ENCODE measurements around the gene DAG1.

The DAG1 gene

DNA sequence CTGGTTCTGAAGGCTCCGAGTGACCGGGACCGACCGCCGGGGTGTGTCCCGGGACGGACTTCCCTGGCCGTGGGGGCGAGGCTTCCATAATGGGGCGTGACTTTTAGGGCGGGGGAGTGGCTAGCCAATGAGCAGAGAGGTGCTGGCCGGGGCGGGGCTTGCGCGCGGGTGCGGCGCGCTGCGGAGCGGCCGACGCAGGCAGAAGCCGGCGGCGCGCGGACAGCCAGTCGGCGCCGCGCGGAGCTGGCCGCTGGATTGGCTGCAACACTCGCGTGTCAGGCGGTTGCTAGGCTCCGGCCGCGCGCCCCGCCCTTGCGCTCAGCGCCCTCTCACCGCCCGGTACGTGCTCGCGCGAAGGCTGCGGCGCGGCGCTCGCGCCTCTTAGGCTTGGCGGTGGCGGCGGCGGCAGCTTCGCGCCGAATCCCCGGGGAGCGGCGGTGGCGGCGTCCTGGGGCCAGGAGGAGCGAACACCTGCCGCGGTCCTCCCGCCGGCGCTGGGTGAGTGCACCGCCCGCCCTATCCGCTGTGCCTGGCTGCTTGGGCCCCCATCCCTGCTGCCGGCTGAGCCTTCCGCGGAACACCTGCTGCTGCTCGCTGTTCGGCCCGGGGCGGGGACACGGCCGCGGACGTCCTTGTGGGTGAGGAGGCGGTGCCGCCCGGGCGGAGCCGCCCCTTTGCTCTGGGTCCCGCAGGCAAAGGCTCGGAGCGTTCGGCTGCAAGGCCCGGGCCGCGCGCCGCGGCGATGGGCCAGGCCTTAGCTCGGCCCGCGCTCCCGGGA is at the start of gene DAG1:
TSS of gene DAG1 (plus strand) at position 332 of the 778 bp plus-strand sequence. CDS start 40,268 bp downstream, outside the sequence.
- peak; percentile 85 to 94 for DNase-seq

DNA sequence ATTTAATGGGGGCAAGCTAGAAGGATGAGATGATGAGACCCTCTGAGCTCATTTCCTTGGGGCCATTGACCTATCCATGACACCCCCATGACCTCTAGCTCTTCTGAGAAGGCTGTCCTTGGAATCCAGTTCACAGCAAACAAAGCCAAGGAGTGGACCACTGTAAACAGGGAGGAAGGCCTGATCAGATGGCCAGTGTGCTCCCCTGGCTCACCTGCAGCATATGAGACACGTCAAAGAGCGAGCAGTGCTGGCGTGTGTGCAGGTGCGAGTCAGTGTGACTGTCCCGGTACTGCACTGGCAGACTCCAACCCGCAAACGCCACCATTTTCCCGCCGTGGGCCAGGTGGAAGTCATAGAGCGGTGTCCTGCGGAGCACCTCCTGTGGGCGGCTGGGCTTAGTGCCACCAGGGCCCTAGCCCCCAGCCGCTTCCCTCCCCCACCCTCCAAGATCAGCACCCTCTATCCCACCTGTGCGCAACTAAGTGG is 48.1 kb upstream of the DAG1 start:
- no peak for DNase-seq

DNA sequence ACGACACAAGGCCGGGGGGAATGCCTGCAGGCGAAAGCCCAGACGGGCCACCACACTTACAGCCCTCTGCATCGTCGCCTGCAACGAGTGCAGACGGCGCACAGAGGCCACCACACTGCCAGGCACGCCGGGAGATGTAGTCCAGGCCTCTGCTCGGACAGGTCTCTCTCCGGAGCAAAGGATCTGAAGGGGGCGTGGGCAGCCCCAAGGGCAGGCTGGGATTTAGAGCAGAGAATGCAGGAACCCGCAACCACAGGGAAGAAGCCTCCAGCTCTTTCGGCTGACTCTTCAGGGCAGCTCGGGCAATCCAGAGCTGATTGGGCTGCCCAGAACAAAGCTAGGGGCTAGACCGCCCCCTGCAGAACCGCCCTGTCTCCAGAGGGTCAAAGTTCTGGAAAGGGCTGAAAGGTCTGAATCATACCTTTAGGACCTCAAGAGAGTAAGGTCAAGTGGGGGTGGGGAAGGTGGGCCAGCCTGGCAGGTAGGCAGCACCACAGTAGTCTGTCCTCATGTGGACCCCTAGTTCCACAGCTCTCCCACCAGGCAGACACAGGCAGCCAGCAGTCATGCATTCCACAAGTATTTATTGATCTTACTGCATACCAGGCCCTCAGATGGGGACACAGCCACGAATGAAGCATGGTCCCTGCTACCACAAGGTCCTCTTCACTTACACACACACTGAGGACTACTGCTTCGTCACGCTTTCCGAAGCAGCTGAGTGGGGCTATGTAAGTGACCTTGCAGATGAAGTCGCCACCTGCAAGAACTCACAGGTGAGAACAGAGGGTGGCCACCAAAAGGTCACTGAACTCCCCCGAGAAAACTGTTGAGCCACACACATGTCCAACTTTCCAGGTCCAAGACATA is 47.5 kb upstream of the DAG1 start, which contains the start of gene AMT:
TSS of gene AMT (minus strand) at position 95 of the 870 bp plus-strand sequence. CDS start at position 72, 23 bp downstream.
- DNase-seq: no peak

DNA sequence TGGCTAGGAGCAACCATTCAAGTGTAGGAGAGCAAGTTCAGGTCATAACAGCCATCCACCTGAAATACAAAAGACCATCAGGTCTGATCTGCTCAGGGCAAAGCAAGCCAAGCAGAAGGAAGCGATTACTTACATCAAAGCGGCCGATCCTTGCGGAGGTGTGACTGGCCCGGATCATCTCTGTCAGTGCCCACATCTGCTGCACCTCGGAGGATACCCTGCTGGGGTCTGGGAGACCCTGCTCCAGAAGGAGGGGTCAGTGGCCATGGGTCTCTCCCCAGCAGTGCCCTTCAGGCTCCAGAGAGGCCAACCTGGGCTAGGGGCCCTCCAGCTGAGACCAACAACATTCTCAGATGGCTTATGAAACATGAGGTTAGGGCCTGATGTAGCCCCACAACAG is 45.3 kb upstream of the DAG1 start:
- DNase-seq: no peak

DNA sequence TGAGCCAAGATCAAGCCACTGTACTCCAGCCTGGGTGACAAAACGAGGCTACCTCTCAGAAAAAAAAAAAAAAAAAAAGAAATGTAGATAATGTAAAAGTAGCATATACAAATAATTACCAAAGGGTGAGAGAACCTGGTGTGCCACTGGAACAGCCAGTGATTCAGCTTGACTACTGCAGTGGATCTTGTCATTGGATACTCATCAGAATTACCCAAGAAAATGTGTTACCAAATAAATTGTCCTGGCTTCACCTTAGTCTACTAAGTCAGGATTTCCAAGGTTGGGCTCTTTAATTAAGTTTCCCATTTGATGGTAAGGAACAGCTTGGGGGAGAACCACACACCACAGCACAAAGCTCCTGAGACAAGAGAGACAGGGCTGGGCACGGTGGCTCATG is 42.5 kb upstream of the DAG1 start:
- DNase-seq: no peak

DNA sequence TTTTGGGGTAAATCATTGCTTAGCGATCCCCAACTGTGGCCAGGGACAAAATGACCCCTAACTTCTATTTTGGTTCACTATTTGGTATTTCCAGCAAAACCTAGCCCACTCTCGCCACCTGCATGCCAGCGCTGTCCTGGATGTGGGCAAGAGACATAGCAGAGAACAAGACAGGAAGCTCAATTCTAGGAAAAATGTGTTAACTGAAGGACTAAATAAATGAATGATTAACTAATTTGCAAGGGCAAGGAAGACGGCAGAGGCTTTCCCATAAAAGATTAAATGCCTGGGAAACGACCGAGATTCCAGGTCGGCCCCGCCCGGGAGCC is 41.4 kb upstream of the DAG1 start:
- DNase-seq: no peak

DNA sequence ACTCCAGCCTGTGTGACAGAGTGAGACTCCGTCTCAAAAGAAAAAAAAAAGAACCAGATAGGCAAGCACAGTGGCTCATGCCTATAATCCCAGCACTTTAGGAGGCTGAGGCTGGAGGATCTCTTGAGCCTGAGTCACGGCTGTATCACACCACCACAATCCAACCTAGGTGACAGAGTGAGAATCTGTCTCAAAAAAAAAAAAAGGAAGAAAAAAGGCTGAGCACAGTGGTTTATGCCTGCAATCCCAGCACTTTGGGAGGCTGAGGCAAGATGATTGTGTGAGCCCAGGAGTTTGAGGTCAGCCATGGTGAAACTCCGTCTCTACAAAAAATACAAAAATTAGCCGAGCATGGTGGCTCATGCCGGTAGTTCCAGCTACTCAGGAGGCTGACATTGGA is 35.3 kb upstream of the DAG1 start:
- no peak for DNase-seq

DNA sequence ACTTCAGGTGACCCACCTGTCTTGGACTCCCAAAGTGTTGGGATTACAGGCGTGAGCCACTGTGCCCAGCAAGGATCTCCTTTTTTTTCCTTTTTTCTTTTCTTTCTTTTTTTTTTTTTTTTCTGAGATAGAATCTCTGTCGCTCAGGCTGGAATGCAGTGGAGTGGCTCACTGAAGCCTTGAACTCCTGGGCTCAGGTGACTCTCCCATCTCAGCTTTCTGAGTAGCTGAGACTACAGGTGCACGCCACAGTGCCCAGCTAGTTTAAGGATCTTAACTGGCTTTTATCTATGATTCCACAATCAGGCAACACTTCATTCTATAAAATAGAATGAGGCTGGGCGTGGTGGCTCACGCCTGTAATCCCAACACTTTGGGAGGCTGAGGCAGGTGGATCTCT is 24.7 kb upstream of the DAG1 start:
- no peak for DNase-seq

DNA sequence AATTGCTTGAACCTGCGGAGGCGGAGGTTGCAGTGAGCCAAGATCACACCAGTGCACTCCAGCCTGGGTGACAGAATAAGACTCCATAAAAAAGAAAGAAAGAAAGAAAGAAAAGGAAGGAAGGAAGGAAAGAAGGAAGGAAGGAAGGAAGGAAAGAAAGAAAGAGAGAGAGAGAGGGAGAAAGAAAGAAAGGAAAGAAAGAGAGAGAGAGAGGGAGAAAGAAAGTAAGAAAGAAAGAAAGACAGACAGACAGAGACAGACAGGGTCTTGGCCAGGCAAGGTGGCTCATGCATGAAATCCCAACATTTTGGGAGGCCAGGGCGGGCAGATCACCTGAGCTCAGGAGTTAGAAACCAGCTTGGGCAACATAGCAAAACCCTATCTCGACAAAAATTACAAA is 16.4 kb upstream of the DAG1 start:
- DNase-seq: no peak

DNA sequence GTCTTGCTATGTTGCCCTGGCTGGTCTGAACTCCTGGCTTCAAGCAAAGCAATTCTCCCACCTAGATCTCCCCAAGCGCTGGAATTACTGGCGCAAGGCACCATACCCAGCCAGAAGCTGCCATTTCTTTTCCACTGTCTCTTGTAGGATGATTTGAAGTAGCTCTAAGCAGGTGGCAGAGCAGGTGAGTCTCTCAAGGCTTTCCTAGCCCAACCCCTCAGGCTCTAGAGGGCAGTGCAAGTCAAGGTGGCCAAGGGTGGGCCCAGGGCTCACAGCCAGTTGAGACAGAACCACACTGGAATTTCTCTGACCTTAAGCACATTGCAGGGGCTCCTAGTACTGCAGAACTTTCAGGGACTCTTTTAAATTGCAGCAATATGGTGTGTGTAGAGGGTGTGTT is 15.6 kb upstream of the DAG1 start:
- DNase-seq: peak in 1 of 2 experiments; percentile 9

DNA sequence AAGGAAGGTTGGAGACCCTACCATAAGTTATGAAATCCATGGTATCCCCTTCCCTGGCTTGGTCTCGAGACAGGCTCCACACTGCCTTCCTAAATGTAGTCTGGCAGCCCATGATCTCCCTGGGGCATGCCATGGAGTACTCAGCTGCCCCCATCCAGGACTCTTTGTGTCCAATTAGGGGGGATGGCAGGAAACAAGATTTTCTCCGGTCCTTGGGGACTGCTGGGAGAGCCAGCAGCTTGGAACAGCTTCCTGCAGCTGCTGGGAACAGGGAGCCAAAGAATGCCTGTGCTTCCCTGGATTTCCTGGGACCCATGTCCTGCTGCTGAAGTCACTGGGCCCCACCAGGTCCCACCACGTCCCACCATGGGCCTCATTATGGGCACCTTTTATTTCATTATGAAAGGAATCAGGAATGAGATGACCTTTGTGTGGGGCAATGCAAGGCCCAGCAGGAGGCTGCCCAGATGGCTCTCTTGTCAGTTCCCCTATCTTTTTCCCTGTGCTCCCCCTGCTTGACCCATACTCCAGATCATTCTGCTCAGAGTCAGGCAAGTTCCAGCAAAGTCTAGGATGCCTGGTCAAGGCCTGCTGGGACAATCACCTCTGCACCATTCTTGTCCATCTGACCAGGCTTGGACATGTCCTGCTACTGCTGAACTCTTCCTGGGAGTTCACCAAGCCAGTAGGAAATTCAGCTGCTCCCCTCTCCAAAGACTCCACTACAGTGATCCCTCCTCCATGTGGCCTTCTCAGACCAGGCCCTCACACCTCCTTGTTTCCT is 15.0 kb upstream of the DAG1 start:
- DNase-seq: no peak

DNA sequence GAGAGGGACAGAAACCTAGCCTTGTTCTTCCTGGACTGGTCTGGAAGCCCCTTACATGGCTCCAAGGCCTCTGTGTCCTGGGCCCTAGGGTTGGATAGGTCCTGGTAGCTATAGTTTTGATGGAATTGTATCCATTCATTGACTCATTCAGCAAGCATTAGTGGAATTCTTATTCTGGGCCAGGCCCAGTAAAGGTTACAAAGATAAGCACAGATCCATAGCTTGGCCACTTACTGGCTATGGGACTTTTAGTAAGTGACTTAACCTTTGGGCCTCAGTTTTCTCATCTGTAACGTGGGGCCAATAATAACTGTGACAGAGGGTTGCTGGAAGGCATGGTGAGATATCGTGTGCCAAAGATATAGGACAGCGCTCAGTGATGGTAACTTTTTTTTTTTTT is 13.6 kb upstream of the DAG1 start:
- DNase-seq: no peak

DNA sequence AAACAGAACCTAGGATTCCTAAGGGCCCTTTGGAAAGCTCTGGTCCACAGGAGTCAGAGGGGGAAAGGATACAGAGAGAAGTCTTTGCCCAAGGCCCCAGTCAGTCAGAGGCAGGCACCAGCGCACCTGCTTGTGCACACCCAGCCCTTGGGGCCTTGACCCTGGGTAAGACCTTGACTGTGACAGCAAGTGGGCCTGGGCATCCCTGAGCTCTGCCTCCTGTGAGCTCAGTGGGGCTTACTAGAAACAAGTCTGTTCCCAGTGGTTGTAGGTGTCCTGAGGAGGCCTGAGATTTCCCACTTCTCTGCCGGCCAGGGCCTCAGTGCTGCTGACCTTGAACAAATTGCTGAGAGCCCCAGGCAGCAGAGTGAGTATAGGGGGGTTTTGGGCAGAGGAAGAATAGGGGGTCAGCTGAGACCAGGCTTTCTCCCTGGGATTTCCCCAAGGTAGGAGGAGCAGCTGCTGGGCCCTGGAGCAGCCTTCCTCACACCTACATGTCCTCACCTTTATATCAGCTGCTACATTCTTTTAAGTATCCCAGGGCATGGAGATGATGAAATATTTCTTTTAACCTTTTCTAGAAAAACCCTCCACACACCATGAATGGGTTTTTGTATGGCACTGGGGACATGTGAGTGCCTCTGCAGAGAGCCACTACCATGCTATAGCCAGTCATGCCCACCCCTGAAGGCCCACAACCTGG is 9.7 kb upstream of the DAG1 start:
- DNase-seq: no peak

DNA sequence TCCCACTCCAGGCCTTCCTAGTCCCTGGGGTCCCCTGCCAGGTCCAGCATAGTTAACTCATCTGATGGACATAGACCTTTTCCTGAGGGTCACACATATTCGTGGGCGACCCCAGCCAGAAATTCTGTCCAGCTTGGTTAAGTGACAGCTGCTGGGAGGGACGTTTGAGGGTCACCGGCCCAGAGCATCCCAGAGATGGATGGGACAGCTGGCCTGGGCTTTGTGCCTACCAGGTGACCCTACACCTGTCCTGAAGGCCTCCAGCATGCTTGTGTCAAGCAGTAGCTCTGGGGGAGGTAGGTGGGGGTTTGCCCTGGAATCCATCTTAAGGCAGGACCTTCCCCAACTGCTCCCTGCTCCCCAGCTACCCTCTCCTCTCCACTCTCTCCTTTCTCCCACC is 9.1 kb upstream of the DAG1 start:
- no peak for DNase-seq

DNA sequence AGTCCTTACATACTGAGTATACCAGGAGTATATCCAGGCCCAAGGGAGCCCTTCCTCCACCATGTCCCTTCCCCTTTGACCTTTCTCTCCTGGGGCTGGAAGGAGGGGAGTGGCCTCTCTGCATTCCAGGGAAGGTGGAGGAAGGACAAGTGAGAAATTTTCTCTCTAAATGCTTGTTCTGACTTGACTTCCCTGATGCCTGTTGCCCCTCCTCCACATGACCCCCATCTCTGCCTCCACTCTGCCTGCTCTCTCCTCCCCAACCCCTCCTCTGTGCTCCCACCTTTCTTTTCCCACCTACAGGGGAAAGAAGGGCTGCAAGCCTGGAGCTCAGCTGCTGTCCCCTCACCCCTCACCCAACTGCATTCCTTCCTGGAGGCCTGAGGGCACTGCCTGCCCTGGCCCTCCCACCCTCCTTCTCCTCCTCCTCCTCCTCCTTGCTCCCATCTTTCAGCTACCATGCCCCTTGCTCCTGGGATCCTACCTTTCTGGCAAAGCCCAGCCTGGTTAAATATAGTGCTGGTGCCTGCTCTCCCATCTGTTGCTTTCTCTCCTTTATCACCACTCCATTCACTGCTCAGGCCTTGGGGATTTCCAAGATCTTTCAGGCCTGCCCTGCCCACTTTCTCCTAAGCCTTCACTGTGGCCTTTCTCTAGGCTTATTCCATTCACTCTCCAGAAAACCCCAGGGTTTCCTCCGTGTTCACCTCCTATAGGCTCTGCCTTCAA is 8.5 kb upstream of the DAG1 start:
- DNase-seq: no peak

DNA sequence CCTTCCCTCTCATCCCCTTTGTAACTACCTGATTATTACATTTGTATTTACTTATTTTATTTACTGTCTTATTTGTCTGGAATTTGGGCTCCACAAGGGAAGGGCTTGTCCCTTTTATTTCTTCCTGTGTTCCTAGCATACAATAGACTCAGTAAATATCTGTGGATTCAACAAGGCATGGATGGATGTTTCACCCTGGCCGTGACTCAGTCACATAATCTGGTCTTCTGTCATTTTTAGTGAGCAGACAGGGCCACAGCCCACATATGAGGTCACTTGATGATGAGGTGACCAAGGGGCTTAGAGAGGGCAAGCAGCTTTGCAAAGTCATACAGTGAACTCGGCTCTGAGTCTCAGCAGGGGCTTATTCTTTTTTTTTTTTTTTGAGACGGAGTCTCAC is 7.8 kb upstream of the DAG1 start:
- no peak for DNase-seq

DNA sequence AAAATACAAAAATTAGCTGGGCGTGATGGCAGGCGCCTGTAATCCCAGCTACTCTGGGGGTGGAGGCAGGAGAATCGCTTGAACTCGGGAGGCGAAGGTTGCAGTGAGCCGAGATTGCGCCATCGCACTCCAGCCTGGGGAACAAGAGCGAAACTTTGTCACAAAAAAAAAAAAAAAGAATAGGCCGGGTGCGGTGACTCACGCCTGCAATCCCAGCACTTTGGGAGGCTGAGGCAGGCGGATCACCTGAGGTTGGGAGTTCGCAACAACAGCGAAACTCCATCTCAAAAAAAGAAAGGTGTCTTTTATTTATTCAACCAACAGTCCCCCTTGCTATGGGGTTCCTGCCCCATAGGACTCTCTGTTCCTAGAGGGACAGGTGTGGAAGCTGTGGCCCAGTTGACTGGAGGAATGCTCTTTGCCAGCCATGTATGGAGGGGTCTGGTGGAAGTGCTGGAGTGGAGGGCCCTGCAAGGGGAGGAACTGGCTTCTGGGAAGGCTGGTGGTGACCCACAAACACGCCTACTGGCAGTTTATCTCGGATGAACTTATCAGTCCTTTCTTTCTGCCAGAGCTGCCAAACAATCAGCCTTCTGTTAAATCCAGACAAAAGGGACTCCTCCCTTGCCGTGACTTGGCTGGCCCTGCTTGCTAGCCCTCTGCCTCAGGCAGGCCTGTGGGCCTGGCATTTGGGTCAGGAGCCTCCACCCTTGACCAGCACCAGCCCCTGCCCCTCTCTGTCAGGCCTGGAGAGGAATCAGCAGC is 4.6 kb upstream of the DAG1 start:
- no peak for DNase-seq

DNA sequence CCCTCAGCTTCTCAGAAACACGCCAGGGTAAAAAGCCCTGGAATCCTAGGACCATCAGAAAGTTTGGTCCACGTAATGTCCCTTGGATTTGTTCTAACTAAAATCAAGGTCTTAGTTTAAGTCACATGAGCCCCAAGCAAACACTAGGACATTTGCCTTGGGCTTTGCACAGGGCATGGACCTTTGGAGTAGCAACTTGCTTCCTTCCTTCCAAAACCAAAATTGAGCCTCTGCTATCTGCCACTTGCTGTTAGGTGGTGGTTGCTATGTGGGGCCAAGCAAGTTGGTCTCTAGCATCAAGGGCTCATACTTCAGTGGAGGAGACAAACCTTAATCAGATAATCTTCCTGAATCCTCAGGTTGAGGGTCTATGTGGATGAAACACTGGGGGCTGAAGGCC is 4.0 kb upstream of the DAG1 start:
- no peak for DNase-seq

DNA sequence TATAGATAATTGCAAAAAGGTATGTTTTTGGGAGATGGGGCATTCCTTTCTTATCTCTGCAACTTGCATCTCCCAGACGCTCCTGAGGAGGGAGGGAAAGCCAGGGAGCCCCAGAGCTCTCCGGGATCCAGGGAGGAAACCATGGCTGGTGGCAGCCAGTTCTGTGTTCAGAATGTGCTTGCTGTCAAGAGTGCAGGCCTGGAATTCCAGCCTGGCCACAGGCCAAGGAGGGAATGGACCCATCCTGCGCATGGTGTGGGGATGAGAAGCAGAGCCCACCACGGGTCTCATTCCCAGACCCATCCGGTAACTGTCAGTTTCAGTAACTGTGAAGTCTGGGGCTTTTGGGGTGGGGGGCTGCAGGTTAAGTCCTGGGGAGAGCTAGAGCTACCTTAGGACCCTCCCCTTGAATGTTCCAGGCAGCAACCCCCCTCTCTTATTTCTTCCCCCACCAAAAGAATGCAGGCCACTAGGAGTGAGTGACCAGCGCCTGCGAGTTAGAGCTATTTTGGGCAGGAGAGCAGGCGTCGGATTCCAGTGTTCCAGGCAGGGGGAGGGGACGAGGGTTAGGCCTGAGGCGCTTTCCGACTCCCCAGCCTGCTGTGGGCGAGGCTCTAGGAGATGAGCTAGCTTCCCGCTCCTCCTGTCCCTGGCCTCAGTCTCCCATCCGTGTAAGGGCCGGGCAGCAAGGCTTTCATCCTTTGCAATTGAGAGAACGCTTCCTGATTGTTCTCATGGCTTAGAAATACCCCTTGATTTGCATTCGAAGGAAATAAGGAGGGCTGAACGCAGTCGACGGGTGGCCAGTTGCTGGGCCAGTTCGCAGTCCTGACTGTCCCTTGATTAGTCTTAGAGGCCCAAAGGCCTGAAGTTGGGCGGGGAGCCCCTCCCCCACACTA is 781 bp upstream of the DAG1 start:
- DNase-seq: peak; percentile 53

All from SHP77 (cell line).